ENCODE results near the gene FAM20C.

DNA sequence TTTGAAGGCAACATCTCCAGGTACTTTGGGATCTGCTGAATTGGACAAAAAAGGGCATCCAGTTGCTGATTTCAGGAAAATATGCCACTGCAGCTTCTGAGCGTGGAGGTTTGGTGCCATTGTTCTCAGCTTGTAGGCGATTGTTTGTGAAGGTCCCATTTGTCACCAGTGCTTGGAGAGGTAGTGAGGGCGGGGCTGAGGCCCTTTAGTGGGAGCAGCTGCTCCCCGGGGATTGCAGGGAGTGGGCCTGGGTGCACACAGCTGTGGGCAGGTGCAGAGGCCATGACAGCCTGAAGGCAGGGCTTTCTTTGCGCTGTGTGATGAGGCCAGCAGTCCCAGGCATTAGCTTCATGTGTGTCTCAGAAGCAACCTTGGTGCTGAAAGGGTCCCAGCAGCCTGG lies 3.9 kb downstream of the FAM20C start:
- TF ChIP-seq, protein P1, sequence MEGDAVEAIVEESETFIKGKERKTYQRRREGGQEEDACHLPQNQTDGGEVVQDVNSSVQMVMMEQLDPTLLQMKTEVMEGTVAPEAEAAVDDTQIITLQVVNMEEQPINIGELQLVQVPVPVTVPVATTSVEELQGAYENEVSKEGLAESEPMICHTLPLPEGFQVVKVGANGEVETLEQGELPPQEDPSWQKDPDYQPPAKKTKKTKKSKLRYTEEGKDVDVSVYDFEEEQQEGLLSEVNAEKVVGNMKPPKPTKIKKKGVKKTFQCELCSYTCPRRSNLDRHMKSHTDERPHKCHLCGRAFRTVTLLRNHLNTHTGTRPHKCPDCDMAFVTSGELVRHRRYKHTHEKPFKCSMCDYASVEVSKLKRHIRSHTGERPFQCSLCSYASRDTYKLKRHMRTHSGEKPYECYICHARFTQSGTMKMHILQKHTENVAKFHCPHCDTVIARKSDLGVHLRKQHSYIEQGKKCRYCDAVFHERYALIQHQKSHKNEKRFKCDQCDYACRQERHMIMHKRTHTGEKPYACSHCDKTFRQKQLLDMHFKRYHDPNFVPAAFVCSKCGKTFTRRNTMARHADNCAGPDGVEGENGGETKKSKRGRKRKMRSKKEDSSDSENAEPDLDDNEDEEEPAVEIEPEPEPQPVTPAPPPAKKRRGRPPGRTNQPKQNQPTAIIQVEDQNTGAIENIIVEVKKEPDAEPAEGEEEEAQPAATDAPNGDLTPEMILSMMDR (IDR thresholded peaks at IDR 0.05), result no peak
- no peak for TF ChIP-seq EP300 (IDR thresholded peaks at IDR 0.05)
- TF ChIP-seq POLR2A (IDR thresholded peaks at IDR 0.05), result no peak
